ENCODE data around the gene CREM.

CREM gene

GRCh38 chr10:35202050-35202449 lies 75.4 kb downstream of the CREM start:
- no peaks in the 10 kb centered on the region for H3K79me2 ChIP-seq (ENCODE audit: insufficient read depth, low read length)
- H2AFZ ChIP-seq (ENCODE audit: low read length), result no peak overlapping the region
- no peaks in the 10 kb centered on the region for H3K4me1 ChIP-seq (ENCODE audit: insufficient read depth, low read length, poor library complexity, severe bottlenecking)
- H3K36me3 ChIP-seq (ENCODE audit: insufficient read depth, low read length), result no peaks in the 10 kb centered on the region
- no peaks in the 10 kb centered on the region for H3K9me2 ChIP-seq (replicated peaks; ENCODE audit: low read depth, low read length)
- H3K4me2 ChIP-seq (ENCODE audit: low read depth, low read length, poor library complexity, severe bottlenecking), result no peak overlapping the region
- TF ChIP-seq EZH2phosphoT487 (IDR thresholded peaks at IDR 0.05; ENCODE audit: borderline replicate concordance), result no peak
- TF ChIP-seq CTCF (conservative IDR thresholded peaks at IDR 0.05; ENCODE audit: low read length), result no peak
- no peaks in the 10 kb centered on the region for H4K20me1 ChIP-seq (ENCODE audit: insufficient read depth, low read length, poor library complexity, severe bottlenecking)
- no peak overlapping the region for H3K9ac ChIP-seq (ENCODE audit: low read depth, low read length, poor library complexity, severe bottlenecking)
- no peaks in the 10 kb centered on the region for H3K27me3 ChIP-seq (ENCODE audit: insufficient read depth, low read length, poor library complexity, severe bottlenecking)
- no peaks in the 10 kb centered on the region for H3K9me3 ChIP-seq (ENCODE audit: insufficient read depth, low read depth, low read length)
- H3K4me3 ChIP-seq (ENCODE audit: low read length, poor library complexity, severe bottlenecking), result no peak overlapping the region
- no peaks in the 10 kb centered on the region for H3F3A ChIP-seq (ENCODE audit: low read depth)

- Histone ChIP-seq H3K36me3 (ENCODE audit: insufficient read depth, low read length) (no peaks in the 10 kb centered on the region), H3K4me3 (ENCODE audit: low read length, poor library complexity, severe bottlenecking) (no peak overlapping the region), H3F3A (ENCODE audit: low read depth) (no peaks in the 10 kb centered on the region), H2AFZ (ENCODE audit: low read length) (no peak overlapping the region), H3K9me3 (ENCODE audit: insufficient read depth, low read depth, low read length) (no peaks in the 10 kb centered on the region), H3K9me2 (replicated peaks; ENCODE audit: low read depth, low read length) (no peaks in the 10 kb centered on the region), H3K4me1 (ENCODE audit: insufficient read depth, low read length, poor library complexity, severe bottlenecking) (no peaks in the 10 kb centered on the region), H4K20me1 (ENCODE audit: insufficient read depth, low read length, poor library complexity, severe bottlenecking) (no peaks in the 10 kb centered on the region), H3K4me2 (ENCODE audit: low read depth, low read length, poor library complexity, severe bottlenecking) (no peak overlapping the region), H3K79me2 (ENCODE audit: insufficient read depth, low read length) (no peaks in the 10 kb centered on the region), H3K9ac (ENCODE audit: low read depth, low read length, poor library complexity, severe bottlenecking) (no peak overlapping the region), H3K27me3 (ENCODE audit: insufficient read depth, low read length, poor library complexity, severe bottlenecking) (no peaks in the 10 kb centered on the region)
- TF ChIP-seq EZH2phosphoT487 (IDR thresholded peaks at IDR 0.05; ENCODE audit: borderline replicate concordance) (no peak), CTCF (conservative IDR thresholded peaks at IDR 0.05; ENCODE audit: low read length) (no peak)
Observed at GRCh38 chr10:35203745-35204144, 77.1 kb downstream of the CREM start.

GRCh38 chr10:35204650-35205319 lies 78.1 kb downstream of the CREM start:
- no peaks in the 10 kb centered on the region for H3K27me3 ChIP-seq (ENCODE audit: insufficient read depth, low read length, poor library complexity, severe bottlenecking)
- no peak overlapping the region for H2AFZ ChIP-seq (ENCODE audit: low read length)
- no peaks in the 10 kb centered on the region for H3K9me2 ChIP-seq (replicated peaks; ENCODE audit: low read depth, low read length)
- no peaks in the 10 kb centered on the region for H3K9me3 ChIP-seq (ENCODE audit: insufficient read depth, low read depth, low read length)
- H3F3A ChIP-seq (ENCODE audit: low read depth), result no peaks in the 10 kb centered on the region
- no peak overlapping the region for H3K4me3 ChIP-seq (ENCODE audit: low read length, poor library complexity, severe bottlenecking)
- H3K4me2 ChIP-seq (ENCODE audit: low read depth, low read length, poor library complexity, severe bottlenecking), result no peak overlapping the region
- no peaks in the 10 kb centered on the region for H4K20me1 ChIP-seq (ENCODE audit: insufficient read depth, low read length, poor library complexity, severe bottlenecking)
- no peak overlapping the region for H3K9ac ChIP-seq (ENCODE audit: low read depth, low read length, poor library complexity, severe bottlenecking)
- TF ChIP-seq CTCF (conservative IDR thresholded peaks at IDR 0.05; ENCODE audit: low read length) (no peak), EZH2phosphoT487 (IDR thresholded peaks at IDR 0.05; ENCODE audit: borderline replicate concordance) (no peak)
- no peaks in the 10 kb centered on the region for H3K79me2 ChIP-seq (ENCODE audit: insufficient read depth, low read length)
- H3K36me3 ChIP-seq (ENCODE audit: insufficient read depth, low read length), result no peaks in the 10 kb centered on the region
- no peaks in the 10 kb centered on the region for H3K4me1 ChIP-seq (ENCODE audit: insufficient read depth, low read length, poor library complexity, severe bottlenecking)

Measured in Loucy (cell line).